Measurements from ENCODE around the gene RRAGC.
A peak's percentile ranks its signal among the peaks of the same experiment; 100 is the strongest.

The RRAGC gene

GRCh38 chr1:38817267-38818174 is 42.1 kb downstream of the RRAGC start:
- no peak overlapping the region for H3K9ac ChIP-seq (ENCODE audit: low read length)
- no peak overlapping the region for H3K27ac ChIP-seq (ENCODE audit: low read depth, low read length)
- peaks cover 7% of the 10 kb centered on the region for H3K27me3 ChIP-seq (ENCODE audit: insufficient read depth, low read length)
- no peak overlapping the region for H2BK120ac ChIP-seq (ENCODE audit: insufficient read depth, low read length, poor library complexity)
- no peak for DNase-seq
- peaks cover 15% of the 10 kb centered on the region for H3K9me3 ChIP-seq (ENCODE audit: insufficient read depth, low read depth, low read length)
- H3K23ac ChIP-seq (ENCODE audit: low read length), result no peak overlapping the region
- H4K12ac ChIP-seq (ENCODE audit: low read depth, low read length), result no peak overlapping the region
- peak overlapping the region; percentile 80 for H3K4me2 ChIP-seq (ENCODE audit: low read length)
- no peaks in the 10 kb centered on the region for H3K79me2 ChIP-seq (ENCODE audit: control insufficient read depth, insufficient read depth, low read length, poor library complexity)
- no peak overlapping the region for H3K18ac ChIP-seq (ENCODE audit: low read length)
- no peak overlapping the region for H2BK12ac ChIP-seq (ENCODE audit: low read length)
- peak overlapping the region; percentile 61 for H2AFZ ChIP-seq (ENCODE audit: insufficient read depth, low read length, poor library complexity)
- no peaks in the 10 kb centered on the region for H3K36me3 ChIP-seq (ENCODE audit: control insufficient read depth in 1 of 2, insufficient read depth in 2 of 2, low read length in 2 of 2)
- H2AK5ac ChIP-seq (ENCODE audit: low read length), result no peak overlapping the region
- H3K4me3 ChIP-seq (ENCODE audit: low read depth, low read length), result peak overlapping the region; percentile 2
- peaks cover 3 to 7% of the 10 kb centered on the region in 2 experiments for H3K4me1 ChIP-seq (ENCODE audit: control insufficient read depth in 1 of 2, insufficient read depth in 2 of 2, low read length in 2 of 2)
- no peaks in the 10 kb centered on the region for H3K79me1 ChIP-seq (ENCODE audit: low read length)
- no peak overlapping the region for H2BK5ac ChIP-seq (ENCODE audit: low read depth, low read length, poor library complexity)
- H3K14ac ChIP-seq (ENCODE audit: low read length), result no peak overlapping the region
- H3K4ac ChIP-seq (ENCODE audit: low read depth, low read length), result no peak overlapping the region
- no CpG with 5 or more reads among the region's 45 CpGs for WGBS (ENCODE audit: extremely low coverage, insufficient coverage, insufficient read length)
- H4K8ac ChIP-seq (ENCODE audit: low read depth, low read length), result peak overlapping the region; percentile 26
- H4K91ac ChIP-seq (ENCODE audit: low read depth, low read length), result no peak overlapping the region

- no peak overlapping the region for H3K9ac ChIP-seq (ENCODE audit: low read length)
- no peak overlapping the region for H3K4ac ChIP-seq (ENCODE audit: low read depth, low read length)
- H2AK5ac ChIP-seq (ENCODE audit: low read length), result no peak overlapping the region
- no peak overlapping the region for H4K12ac ChIP-seq (ENCODE audit: low read depth, low read length)
- no peak overlapping the region for H2BK120ac ChIP-seq (ENCODE audit: insufficient read depth, low read length, poor library complexity)
- H3K9me3 ChIP-seq (ENCODE audit: insufficient read depth, low read depth, low read length), result peaks cover 15% of the 10 kb centered on the region
- H3K23ac ChIP-seq (ENCODE audit: low read length), result no peak overlapping the region
- no peak overlapping the region for H4K8ac ChIP-seq (ENCODE audit: low read depth, low read length)
- H2AFZ ChIP-seq (ENCODE audit: insufficient read depth, low read length, poor library complexity), result no peak overlapping the region
- no peak overlapping the region for H3K4me3 ChIP-seq (ENCODE audit: low read depth, low read length)
- no peaks in the 10 kb centered on the region for H3K79me1 ChIP-seq (ENCODE audit: low read length)
- H3K27me3 ChIP-seq (ENCODE audit: insufficient read depth, low read length), result peaks cover 7% of the 10 kb centered on the region
- no peak overlapping the region for H2BK5ac ChIP-seq (ENCODE audit: low read depth, low read length, poor library complexity)
- no peak for DNase-seq
- no peaks in the 10 kb centered on the region for H3K79me2 ChIP-seq (ENCODE audit: control insufficient read depth, insufficient read depth, low read length, poor library complexity)
- no CpG with 5 or more reads among the region's 36 CpGs for WGBS (ENCODE audit: extremely low coverage, insufficient coverage, insufficient read length)
- H3K4me2 ChIP-seq (ENCODE audit: low read length), result no peak overlapping the region
- H3K27ac ChIP-seq (ENCODE audit: low read depth, low read length), result no peak overlapping the region
- H4K91ac ChIP-seq (ENCODE audit: low read depth, low read length), result no peak overlapping the region
- no peaks in the 10 kb centered on the region for H3K36me3 ChIP-seq (ENCODE audit: control insufficient read depth in 1 of 2, insufficient read depth in 2 of 2, low read length in 2 of 2)
- no peak overlapping the region for H2BK12ac ChIP-seq (ENCODE audit: low read length)
- peaks cover 3 to 7% of the 10 kb centered on the region in 2 experiments for H3K4me1 ChIP-seq (ENCODE audit: control insufficient read depth in 1 of 2, insufficient read depth in 2 of 2, low read length in 2 of 2)
- no peak overlapping the region for H3K14ac ChIP-seq (ENCODE audit: low read length)
- H3K18ac ChIP-seq (ENCODE audit: low read length), result no peak overlapping the region
Measured at GRCh38 chr1:38815903-38816627, 43.5 kb downstream of the RRAGC start.

- H3K9me3 ChIP-seq (ENCODE audit: insufficient read depth, low read depth, low read length), result peaks cover 15% of the 10 kb centered on the region
- H2AK5ac ChIP-seq (ENCODE audit: low read length), result no peak overlapping the region
- no peaks in the 10 kb centered on the region for H3K79me2 ChIP-seq (ENCODE audit: control insufficient read depth, insufficient read depth, low read length, poor library complexity)
- H3K79me1 ChIP-seq (ENCODE audit: low read length), result no peaks in the 10 kb centered on the region
- no peak overlapping the region for H2BK5ac ChIP-seq (ENCODE audit: low read depth, low read length, poor library complexity)
- H3K4me2 ChIP-seq (ENCODE audit: low read length), result no peak overlapping the region
- no peak overlapping the region for H2BK120ac ChIP-seq (ENCODE audit: insufficient read depth, low read length, poor library complexity)
- H4K12ac ChIP-seq (ENCODE audit: low read depth, low read length), result no peak overlapping the region
- H3K27ac ChIP-seq (ENCODE audit: low read depth, low read length), result no peak overlapping the region
- H4K8ac ChIP-seq (ENCODE audit: low read depth, low read length), result no peak overlapping the region
- no peak overlapping the region for H3K9ac ChIP-seq (ENCODE audit: low read length)
- H2BK12ac ChIP-seq (ENCODE audit: low read length), result no peak overlapping the region
- no peak overlapping the region for H3K14ac ChIP-seq (ENCODE audit: low read length)
- H3K18ac ChIP-seq (ENCODE audit: low read length), result no peak overlapping the region
- WGBS (ENCODE audit: extremely low coverage, insufficient coverage, insufficient read length), result no CpG with 5 or more reads among the region's 1 CpG
- H3K36me3 ChIP-seq (ENCODE audit: control insufficient read depth in 1 of 2, insufficient read depth in 2 of 2, low read length in 2 of 2), result no peaks in the 10 kb centered on the region
- H3K23ac ChIP-seq (ENCODE audit: low read length), result no peak overlapping the region
- no peak overlapping the region for H3K4ac ChIP-seq (ENCODE audit: low read depth, low read length)
- H3K4me1 ChIP-seq (ENCODE audit: control insufficient read depth in 1 of 2, insufficient read depth in 2 of 2, low read length in 2 of 2), result peaks cover 3 to 7% of the 10 kb centered on the region in 2 experiments
- H4K91ac ChIP-seq (ENCODE audit: low read depth, low read length), result no peak overlapping the region
- H3K27me3 ChIP-seq (ENCODE audit: insufficient read depth, low read length), result peaks cover 7% of the 10 kb centered on the region
- H3K4me3 ChIP-seq (ENCODE audit: low read depth, low read length), result no peak overlapping the region
- DNase-seq, result no peak
- no peak overlapping the region for H2AFZ ChIP-seq (ENCODE audit: insufficient read depth, low read length, poor library complexity)
Measured at GRCh38 chr1:38814984-38815464, 44.5 kb downstream of the RRAGC start.

GRCh38 chr1:38814444-38814983 is 45.1 kb downstream of the RRAGC start:
- no peak overlapping the region for H3K18ac ChIP-seq (ENCODE audit: low read length)
- no CpG with 5 or more reads among the region's 7 CpGs for WGBS (ENCODE audit: extremely low coverage, insufficient coverage, insufficient read length)
- no peak overlapping the region for H4K8ac ChIP-seq (ENCODE audit: low read depth, low read length)
- no peaks in the 10 kb centered on the region for H3K79me2 ChIP-seq (ENCODE audit: control insufficient read depth, insufficient read depth, low read length, poor library complexity)
- no peak overlapping the region for H2AK5ac ChIP-seq (ENCODE audit: low read length)
- H3K23ac ChIP-seq (ENCODE audit: low read length), result no peak overlapping the region
- no peak overlapping the region for H4K12ac ChIP-seq (ENCODE audit: low read depth, low read length)
- no peak overlapping the region for H2BK120ac ChIP-seq (ENCODE audit: insufficient read depth, low read length, poor library complexity)
- no peak overlapping the region for H2BK5ac ChIP-seq (ENCODE audit: low read depth, low read length, poor library complexity)
- no peak overlapping the region for H3K4me3 ChIP-seq (ENCODE audit: low read depth, low read length)
- no peaks in the 10 kb centered on the region for H3K36me3 ChIP-seq (ENCODE audit: control insufficient read depth in 1 of 2, insufficient read depth in 2 of 2, low read length in 2 of 2)
- no peak overlapping the region for H3K4me2 ChIP-seq (ENCODE audit: low read length)
- H3K4me1 ChIP-seq (ENCODE audit: control insufficient read depth in 1 of 2, insufficient read depth in 2 of 2, low read length in 2 of 2), result peaks cover 3 to 7% of the 10 kb centered on the region in 2 experiments
- no peak overlapping the region for H3K27ac ChIP-seq (ENCODE audit: low read depth, low read length)
- peak in 1 of 2 donors; percentile 39 for DNase-seq
- no peak overlapping the region for H3K9ac ChIP-seq (ENCODE audit: low read length)
- no peaks in the 10 kb centered on the region for H3K79me1 ChIP-seq (ENCODE audit: low read length)
- H2AFZ ChIP-seq (ENCODE audit: insufficient read depth, low read length, poor library complexity), result no peak overlapping the region
- peaks cover 7% of the 10 kb centered on the region for H3K27me3 ChIP-seq (ENCODE audit: insufficient read depth, low read length)
- H3K9me3 ChIP-seq (ENCODE audit: insufficient read depth, low read depth, low read length), result peaks cover 15% of the 10 kb centered on the region
- H3K14ac ChIP-seq (ENCODE audit: low read length), result no peak overlapping the region
- no peak overlapping the region for H4K91ac ChIP-seq (ENCODE audit: low read depth, low read length)
- H3K4ac ChIP-seq (ENCODE audit: low read depth, low read length), result no peak overlapping the region
- H2BK12ac ChIP-seq (ENCODE audit: low read length), result no peak overlapping the region

Data from trophoblast cell (in vitro differentiated cells and primary cell).